GM18520 (cell line): Measurements from ENCODE around the gene FCER2.

ENCODE experiments used
- ATAC-seq: cut with Tn5 transposase; IDR thresholded peaks from one replicate; pipeline ENCODE4 v1.9.1; 2021; ENCODE audit not compliant: unreplicated experiment

The FCER2 gene

GRCh38 chr19:7734220-7735203 lies 32.6 kb upstream of the FCER2 start:
- ATAC-seq: no peak

- ATAC-seq: no peak
These were observed 31.4 kb upstream of the FCER2 start for GRCh38 chr19:7733376-7733775.

GRCh38 chr19:7732045-7732444 lies 30.1 kb upstream of the FCER2 start, which contains the start of gene CLEC4G:
TSS of gene CLEC4G (minus strand) at chr19:7732110. CDS start at chr19:7732102, 8 bp downstream.
- ATAC-seq: no peak

- ATAC-seq: no peak
These were observed 29.7 kb upstream of the FCER2 start for GRCh38 chr19:7731615-7732014.

- no peak for ATAC-seq
These were observed 29.3 kb upstream of the FCER2 start for GRCh38 chr19:7731218-7731595.

GRCh38 chr19:7730286-7731217 lies 28.6 kb upstream of the FCER2 start:
- ATAC-seq: no peak

GRCh38 chr19:7729831-7730285 lies 27.9 kb upstream of the FCER2 start:
- ATAC-seq: no peak

- no peak for ATAC-seq
These were observed 27.3 kb upstream of the FCER2 start for GRCh38 chr19:7729211-7729610.

- ATAC-seq: no peak
These were observed 23.9 kb upstream of the FCER2 start for GRCh38 chr19:7725791-7726190.

GRCh38 chr19:7722231-7722651 lies 20.3 kb upstream of the FCER2 start:
- ATAC-seq: no peak

- no peak for ATAC-seq
These were observed 18.4 kb upstream of the FCER2 start for GRCh38 chr19:7720351-7720750.

- ATAC-seq: no peak
These were observed 16.7 kb upstream of the FCER2 start for GRCh38 chr19:7718668-7719067.

- no peak for ATAC-seq
These were observed 14.8 kb upstream of the FCER2 start for GRCh38 chr19:7716762-7717161.

- no peak for ATAC-seq
These were observed 13.7 kb upstream of the FCER2 start for GRCh38 chr19:7715671-7716070.

GRCh38 chr19:7710616-7711015 lies 8.7 kb upstream of the FCER2 start:
- ATAC-seq: no peak

- ATAC-seq: no peak
These were observed 8.1 kb upstream of the FCER2 start for GRCh38 chr19:7709932-7710460.

- ATAC-seq: no peak
These were observed 5.1 kb upstream of the FCER2 start for GRCh38 chr19:7706955-7707456.

- no peak for ATAC-seq
These were observed 4.4 kb upstream of the FCER2 start for GRCh38 chr19:7706188-7706954.

- ATAC-seq: no peak
These were observed 3.7 kb upstream of the FCER2 start for GRCh38 chr19:7705387-7706187.
